Stimulated activated effector memory CD8-positive, alpha-beta T cell treated with anti-CD3 and anti-CD28 coated beads, Interleukin-12 subunit alpha, Interleukin-12 subunit beta, amount 100 ng/mL, for 72 hours (primary cell): ENCODE results near the gene CAMSAP1.

ENCODE experiments used
- ATAC-seq: fragments of 150-1000 bp; cut with Tn5 transposase; 2 replicates; pipeline ENCODE4 v1.10.0; 2021
- DNase-seq, 2 donors: peaks; one replicate each; pipeline ENCODE4 v3.0.0; 2021 to 2022; ENCODE audit warnings: low spot score in 2 of 2
- H3K27ac Mint-ChIP-seq: one replicate; pipeline ENCODE4 v1.8.0; 2022; ENCODE audit warnings: mild to moderate bottlenecking, mixed read lengths
- H3K36me3 Mint-ChIP-seq: one replicate; pipeline ENCODE4 v1.8.0; 2022; ENCODE audit warnings: mild to moderate bottlenecking, mixed read lengths
- H3K4me1 Mint-ChIP-seq: one replicate; pipeline ENCODE4 v1.8.0; 2022; ENCODE audit warnings: mixed read lengths
- H3K4me3 Mint-ChIP-seq: one replicate; pipeline ENCODE4 v1.8.0; 2022; ENCODE audit warnings: mild to moderate bottlenecking, mixed read lengths
- H3K9me3 Mint-ChIP-seq: one replicate; pipeline ENCODE4 v1.8.0; 2022; ENCODE audit warnings: mixed read lengths

CAMSAP1 gene

DNA sequence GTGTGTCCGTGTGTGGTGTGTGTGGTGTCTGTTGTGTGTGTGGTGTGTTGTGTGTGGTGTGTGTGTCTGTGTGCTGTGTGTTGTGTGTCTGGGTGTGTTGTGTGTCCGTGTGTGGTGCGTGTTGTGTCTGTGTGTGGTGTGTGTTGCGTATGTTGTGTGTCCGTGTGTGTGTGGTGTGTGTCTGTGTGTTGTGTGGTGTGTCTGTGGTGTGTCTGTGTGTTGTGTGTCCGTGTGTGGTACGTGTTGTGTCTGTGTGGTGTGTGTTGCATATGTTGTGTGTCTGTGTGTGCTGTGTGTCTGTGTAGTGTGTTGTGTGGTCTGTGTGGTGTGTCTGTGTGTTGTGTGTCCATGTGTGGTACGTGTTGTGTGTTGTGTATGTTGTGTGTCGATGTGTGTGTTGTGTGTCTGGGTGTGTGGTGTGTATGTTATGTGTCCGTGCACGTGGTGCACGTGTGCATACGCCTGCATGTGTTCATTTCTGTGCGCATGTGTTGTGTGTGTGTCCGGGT, 133.1 kb downstream of the CAMSAP1 start:
- DNase-seq (no peak), ATAC-seq (no peak)
- no peak overlapping the region for H3K27ac Mint-ChIP-seq
- peaks cover 6% of the 10 kb centered on the region for H3K4me1 Mint-ChIP-seq
- H3K9me3 Mint-ChIP-seq: no peaks in the 10 kb centered on the region
- H3K36me3 Mint-ChIP-seq: no peaks in the 10 kb centered on the region
- no peak overlapping the region for H3K4me3 Mint-ChIP-seq

DNA sequence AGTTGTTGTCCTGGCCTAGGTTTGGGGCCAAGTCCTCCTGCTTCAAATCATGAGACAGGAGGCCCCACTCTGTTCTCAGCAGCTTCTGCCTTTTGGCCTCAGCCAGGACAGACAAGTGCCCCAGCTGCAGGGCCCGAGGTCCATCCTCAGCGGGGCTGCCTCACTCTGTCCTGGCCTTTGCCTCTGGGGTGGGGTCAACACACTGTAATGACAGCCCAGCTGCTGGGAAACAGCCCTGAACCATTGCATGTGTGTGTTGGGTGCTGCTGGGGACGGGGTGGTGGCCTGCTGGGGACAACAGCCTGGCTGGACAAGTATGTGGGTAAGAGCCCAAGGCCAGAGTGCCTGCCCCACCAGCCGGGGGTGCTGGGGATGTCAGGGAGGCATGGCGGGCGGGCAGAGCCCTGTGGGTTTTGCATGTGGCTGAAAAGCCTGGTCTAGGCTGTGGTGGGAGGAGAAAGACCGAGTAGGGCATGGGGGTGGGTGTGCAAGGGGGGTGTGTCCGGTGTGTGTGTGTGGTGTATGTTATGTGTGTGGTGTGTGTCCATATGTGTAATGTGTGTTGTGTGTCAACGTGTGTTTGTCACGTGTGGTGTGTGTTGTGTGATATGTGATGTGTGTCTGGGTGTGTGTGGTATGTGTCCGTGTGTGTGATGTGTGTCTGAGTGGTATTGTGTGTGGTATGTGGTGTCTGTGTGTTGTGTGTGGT, 133.7 kb downstream of the CAMSAP1 start:
- Mint-ChIP-seq H3K4me1 (peaks cover 6% of the 10 kb centered on the region), H3K4me3 (no peak overlapping the region)

DNA sequence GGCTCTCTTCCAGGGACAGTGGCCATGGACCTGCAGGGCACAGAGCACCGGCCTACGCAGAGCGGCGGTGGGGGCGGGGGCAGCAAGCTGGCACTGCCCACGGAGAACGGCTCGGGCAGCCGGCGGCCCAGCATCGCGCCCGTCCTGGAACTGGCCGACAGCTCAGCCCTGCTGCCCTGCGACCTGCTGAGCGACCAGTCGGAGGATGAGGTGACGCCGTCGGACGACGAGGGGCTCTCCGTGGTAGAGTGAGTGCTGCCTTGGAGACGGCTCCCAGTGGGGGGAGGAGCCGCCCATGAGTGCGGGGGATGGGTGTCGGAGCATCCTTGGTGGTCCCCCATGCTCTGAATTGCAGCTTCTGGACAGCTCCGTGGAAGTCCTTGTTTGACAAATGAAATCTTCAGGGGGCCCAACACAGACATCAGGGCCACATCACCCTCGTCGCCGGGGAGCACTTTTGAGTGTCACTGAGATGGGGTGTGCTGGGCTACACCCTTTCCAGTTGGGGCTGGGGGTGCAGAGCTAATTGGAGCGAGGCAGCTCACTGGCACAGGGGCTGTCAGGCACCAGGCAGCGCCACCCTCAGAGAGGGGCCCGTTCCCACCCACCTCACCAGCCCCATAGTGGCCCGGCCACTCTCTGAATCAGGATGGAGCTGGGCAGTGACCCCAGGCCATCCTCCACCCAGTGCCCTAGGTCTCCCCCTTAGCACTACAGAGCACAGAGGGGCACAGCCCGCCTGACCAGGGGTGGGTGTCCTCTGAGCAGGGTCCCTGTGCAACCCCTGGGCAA, 134.4 kb downstream of the CAMSAP1 start:
- H3K9me3 Mint-ChIP-seq: no peaks in the 10 kb centered on the region
- no peaks in the 10 kb centered on the region for H3K36me3 Mint-ChIP-seq
- no peak for ATAC-seq
- H3K4me1 Mint-ChIP-seq: peaks cover 3% of the 10 kb centered on the region
- H3K27ac Mint-ChIP-seq: no peak overlapping the region
- no peak for DNase-seq
- no peak overlapping the region for H3K4me3 Mint-ChIP-seq

More for the DNA sequence above, 133.7 kb downstream of the CAMSAP1 start:
- Mint-ChIP-seq H3K9me3 (no peaks in the 10 kb centered on the region), H3K36me3 (no peaks in the 10 kb centered on the region), H3K27ac (no peak overlapping the region)
- no peak for DNase-seq
- no peak for ATAC-seq

DNA sequence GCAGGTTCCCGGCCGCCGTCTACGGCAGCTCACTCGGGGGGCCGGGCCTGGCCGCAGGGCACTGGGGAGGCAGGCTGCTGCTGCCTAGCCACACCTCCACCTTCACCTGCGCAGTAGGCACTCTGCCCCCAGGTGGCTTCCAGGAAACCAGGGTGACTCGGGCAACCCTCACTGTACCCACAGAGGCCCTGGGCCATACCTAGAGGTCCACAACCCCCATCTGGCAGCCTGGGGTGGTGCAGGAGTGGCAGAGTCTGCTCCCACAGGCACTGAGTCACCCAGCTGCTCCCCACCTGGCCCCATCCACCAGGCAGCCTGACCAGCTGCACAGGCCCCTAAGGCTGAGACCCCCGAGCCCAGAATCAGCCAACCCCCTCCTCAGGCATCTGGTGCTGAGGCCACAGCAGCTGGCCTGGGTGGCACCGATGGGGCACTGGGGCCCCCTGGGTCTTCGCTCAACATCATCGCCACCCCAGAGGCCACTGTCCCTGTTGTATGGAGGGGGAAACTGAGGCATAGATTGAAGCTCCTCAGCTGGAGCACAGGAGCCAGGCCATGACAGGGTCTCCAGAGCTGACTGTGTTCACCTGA, 135.2 kb downstream of the CAMSAP1 start:
- DNase-seq: no peak
- H3K4me3 Mint-ChIP-seq: no peak overlapping the region
- H3K9me3 Mint-ChIP-seq: no peaks in the 10 kb centered on the region
- no peaks in the 10 kb centered on the region for H3K4me1 Mint-ChIP-seq
- H3K36me3 Mint-ChIP-seq: no peaks in the 10 kb centered on the region
- no peak for ATAC-seq
- H3K27ac Mint-ChIP-seq: no peak overlapping the region

DNA sequence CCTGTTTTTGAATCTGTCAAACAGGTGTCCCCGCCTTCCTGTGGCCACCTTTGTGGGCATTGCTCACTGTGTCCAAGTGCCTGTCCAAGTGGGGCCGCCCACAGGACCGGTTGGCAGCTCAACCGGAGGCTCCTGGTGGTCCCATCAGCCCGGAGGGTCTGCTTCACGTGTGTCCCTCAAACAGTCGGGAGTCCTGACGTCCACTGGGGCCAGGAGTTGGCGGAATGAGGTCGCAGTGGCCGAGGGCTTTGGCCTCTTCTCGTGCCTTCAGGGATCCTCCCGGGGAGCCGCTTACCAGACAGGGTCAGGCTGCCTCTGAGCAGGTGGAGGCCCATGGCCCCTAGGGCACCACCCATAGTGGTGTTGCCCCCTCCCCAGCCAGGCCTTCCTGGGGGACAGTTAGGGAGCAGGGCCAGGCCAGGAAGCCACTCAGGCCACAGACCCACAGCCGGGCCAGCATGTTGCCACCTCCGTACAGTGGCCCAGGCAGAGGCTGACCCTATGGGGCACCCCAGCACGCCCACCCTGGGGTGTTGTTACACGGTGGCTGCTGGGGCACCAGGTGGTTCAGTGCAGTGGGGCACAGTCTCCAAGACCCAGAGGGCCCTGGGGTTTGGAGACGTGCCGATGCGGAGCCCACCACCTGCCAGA, 135.8 kb downstream of the CAMSAP1 start:
- ATAC-seq (no peak), DNase-seq (no peak)
- Mint-ChIP-seq H3K27ac (no peak overlapping the region), H3K4me1 (no peaks in the 10 kb centered on the region), H3K36me3 (no peaks in the 10 kb centered on the region), H3K9me3 (no peaks in the 10 kb centered on the region), H3K4me3 (no peak overlapping the region)

DNA sequence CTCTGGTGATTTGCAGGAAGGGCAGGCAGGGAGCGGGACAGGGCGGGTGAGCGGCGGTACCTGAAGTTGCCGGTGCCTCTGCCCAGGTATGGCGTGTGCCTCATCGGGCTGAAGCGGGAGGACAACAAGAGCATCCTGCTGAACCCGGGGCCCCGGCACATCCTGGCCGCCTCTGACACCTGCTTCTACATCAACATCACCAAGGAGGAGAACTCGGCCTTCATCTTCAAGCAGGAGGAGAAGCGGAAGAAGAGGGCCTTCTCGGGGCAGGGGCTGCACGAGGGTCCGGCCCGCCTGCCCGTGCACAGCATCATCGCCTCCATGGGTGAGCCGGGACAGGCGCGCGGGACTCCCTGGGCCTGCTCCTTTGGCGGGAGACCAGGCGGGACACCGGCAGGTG, 136.6 kb downstream of the CAMSAP1 start:
- H3K4me1 Mint-ChIP-seq: no peaks in the 10 kb centered on the region
- no peaks in the 10 kb centered on the region for H3K9me3 Mint-ChIP-seq
- H3K36me3 Mint-ChIP-seq: no peaks in the 10 kb centered on the region
- ATAC-seq (no peak), DNase-seq (no peak)
- H3K4me3 Mint-ChIP-seq: no peak overlapping the region
- H3K27ac Mint-ChIP-seq: no peak overlapping the region

DNA sequence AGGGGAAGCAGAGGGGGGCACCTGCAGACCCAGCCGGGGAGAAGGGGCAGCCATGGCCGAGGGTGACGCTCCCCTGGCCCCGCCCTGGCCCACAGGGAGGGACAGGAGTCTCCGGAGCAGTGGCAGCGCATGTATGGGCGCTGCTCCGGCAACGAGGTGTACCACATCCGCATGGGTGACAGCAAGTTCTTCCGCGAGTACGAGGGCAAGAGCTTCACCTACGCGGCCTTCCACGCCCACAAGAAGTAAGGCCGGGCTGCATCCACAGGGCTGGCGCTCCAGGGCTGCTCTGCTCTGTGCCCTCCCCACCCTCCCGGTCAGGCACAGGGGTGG, 137.2 kb downstream of the CAMSAP1 start:
- no peak for DNase-seq
- no peaks in the 10 kb centered on the region for H3K36me3 Mint-ChIP-seq
- H3K4me3 Mint-ChIP-seq: no peak overlapping the region
- ATAC-seq: peak; percentile 53
- no peak overlapping the region for H3K27ac Mint-ChIP-seq
- no peaks in the 10 kb centered on the region for H3K4me1 Mint-ChIP-seq
- no peaks in the 10 kb centered on the region for H3K9me3 Mint-ChIP-seq

DNA sequence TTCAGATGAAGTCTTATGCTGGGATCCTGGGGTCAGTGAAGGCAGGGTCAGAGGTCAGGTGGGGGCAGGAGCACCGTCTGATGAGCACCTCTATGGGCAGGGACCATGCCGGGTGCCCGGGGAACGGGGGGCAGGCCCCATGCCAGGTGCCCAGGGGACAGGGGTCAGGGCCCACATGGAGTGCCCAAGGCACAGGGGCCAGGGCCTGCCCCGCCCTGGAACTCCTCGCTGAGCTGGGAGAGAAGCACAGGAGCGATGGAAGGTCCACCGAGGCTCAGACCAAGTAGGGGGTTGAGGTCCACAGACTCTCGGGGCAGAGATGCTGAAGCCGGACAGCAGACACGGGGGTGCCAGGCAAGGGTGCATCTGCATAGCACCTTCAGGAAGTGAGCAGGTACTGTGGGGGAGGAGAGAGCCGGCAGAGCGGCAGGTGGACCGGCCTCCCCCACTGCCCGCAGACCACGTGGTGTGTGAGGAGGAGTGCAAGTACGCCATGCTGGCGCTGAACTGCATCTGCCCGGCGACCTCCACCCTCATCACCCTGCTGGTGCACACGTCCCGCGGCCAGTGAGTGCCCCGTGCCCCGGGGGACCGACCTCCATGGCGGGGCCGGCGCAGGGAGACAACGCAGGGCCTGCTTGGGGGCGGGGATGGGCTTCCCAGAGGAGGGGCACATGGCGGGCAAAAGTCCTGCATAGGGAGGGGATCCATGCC, 137.7 kb downstream of the CAMSAP1 start:
- H3K4me1 Mint-ChIP-seq: no peaks in the 10 kb centered on the region
- H3K27ac Mint-ChIP-seq: no peak overlapping the region
- DNase-seq (no peak), ATAC-seq (no peak)
- no peak overlapping the region for H3K4me3 Mint-ChIP-seq
- H3K9me3 Mint-ChIP-seq: no peaks in the 10 kb centered on the region
- H3K36me3 Mint-ChIP-seq: no peaks in the 10 kb centered on the region

DNA sequence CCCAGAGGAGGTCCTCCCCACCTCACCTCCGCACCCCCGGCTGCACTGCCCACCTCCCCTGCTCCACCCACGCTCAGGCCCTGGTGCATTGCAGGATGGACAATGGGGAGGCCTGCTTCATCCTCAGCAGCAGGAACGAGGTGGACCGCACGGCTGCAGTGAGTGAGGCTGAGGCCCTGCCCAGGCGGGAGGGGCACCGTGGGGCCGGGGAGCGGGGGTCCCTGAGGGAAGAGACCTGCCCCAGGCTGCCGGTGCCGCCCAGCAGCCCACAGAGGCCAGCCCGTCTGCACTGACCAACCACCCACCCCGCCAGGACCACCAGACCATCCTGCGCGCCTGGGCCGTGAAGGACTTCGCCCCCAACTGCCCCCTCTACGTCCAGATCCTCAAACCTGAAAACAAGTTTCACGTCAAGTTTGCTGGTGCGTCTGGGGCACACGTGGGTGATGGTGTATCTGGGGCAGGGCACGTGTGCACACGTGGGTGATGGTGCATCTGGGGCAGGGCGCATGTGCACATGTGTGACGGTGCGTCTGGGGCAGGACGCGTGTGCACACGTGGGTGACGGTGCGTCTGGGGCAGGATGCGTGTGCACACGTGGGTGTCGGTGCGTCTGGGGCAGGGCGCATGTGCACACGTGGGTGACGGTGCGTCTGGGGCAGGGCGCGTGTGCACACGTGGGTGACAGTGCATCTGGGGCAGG, 138.7 kb downstream of the CAMSAP1 start:
- ATAC-seq (no peak), DNase-seq (no peak)
- Mint-ChIP-seq H3K9me3 (no peaks in the 10 kb centered on the region), H3K36me3 (no peaks in the 10 kb centered on the region), H3K27ac (no peak overlapping the region), H3K4me1 (no peaks in the 10 kb centered on the region), H3K4me3 (no peak overlapping the region)

DNA sequence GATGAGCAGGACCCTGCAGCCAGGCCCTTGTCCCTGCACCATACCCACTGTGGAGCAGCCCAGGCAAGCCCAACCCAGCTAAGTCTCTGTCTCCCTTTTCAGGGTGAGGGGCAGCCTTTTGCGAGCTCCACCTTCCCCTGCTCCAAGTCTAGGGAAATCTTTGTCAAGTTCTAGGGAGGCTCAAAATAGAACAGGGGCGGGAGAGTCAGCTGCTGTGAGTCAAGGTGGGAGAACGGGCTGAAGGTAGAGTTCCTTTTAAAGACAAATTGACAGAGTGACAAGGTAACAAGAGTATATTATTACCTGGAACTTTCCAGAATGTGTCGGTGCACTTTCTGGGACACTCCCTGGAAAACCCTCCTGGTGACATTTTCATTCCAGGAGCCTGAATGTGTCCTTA, 140.6 kb downstream of the CAMSAP1 start:
- H3K27ac Mint-ChIP-seq: no peak overlapping the region
- H3K4me1 Mint-ChIP-seq: no peaks in the 10 kb centered on the region
- H3K9me3 Mint-ChIP-seq: no peaks in the 10 kb centered on the region
- H3K36me3 Mint-ChIP-seq: no peaks in the 10 kb centered on the region
- DNase-seq (no peak), ATAC-seq (no peak)
- no peak overlapping the region for H3K4me3 Mint-ChIP-seq

DNA sequence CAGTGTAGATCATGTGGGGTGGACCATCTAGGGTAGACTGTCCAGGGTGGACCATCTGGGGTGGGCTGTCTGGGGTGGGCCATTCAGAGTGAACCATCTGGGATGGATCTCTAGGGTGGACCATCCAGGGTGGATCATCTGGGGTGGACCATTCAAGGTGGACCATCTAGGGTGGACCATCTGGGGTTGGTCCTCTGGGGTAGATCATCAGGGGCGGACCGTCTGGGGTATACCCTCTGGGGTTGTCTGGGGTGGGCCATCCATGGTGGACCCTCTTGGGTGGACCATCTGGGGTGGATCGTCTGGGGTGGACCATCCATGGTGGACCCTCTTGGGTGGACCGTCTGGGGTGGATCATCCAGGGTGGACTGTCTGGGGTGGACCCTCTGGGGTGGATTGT, 141.1 kb downstream of the CAMSAP1 start:
- Mint-ChIP-seq H3K4me1 (no peaks in the 10 kb centered on the region), H3K36me3 (no peaks in the 10 kb centered on the region), H3K9me3 (no peaks in the 10 kb centered on the region), H3K27ac (no peak overlapping the region), H3K4me3 (no peak overlapping the region)
- DNase-seq (no peak), ATAC-seq (no peak)

DNA sequence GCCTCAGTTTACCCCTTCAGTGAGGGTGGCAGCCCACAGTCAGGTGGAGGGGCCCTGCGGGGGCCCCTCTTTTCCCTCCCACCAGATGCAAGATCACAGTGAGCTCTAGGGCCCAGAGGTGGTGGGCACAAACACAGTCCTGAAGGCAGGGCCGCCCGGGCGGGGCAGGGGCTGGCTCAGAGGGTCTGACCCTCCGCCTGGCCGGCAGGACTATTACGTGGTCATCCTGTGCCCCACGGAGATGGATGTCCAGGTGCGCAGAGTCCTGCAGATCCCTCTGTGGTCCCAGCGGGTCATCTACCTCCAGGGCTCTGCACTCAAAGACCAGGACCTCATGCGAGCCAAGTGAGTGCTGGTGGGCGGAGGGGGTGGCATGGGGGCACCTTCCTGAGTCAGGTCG, 141.9 kb downstream of the CAMSAP1 start:
- Mint-ChIP-seq H3K27ac (no peak overlapping the region), H3K36me3 (no peaks in the 10 kb centered on the region), H3K4me1 (no peaks in the 10 kb centered on the region), H3K4me3 (no peak overlapping the region), H3K9me3 (no peaks in the 10 kb centered on the region)
- ATAC-seq: no peak
- DNase-seq: no peak

DNA sequence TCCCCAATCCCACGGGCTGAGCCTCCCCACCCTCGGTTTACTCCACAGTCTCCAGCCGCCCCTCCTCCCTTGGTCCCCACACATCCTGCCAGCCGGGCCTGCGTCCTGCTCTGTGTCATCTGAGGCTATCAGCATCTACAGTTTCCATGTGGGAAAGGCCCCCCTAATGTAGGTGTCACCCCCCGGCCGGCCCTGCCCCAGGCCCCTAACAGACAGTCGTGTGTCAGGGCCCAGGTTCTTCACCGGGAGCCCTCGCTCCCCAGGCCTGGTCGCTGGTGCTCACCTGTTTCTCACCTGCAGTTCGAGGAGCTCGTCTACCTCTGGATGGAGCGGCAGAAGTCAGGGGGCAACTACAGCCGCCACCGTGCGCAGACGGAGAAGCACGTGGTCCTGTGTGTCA, 142.6 kb downstream of the CAMSAP1 start:
- Mint-ChIP-seq H3K4me3 (no peak overlapping the region), H3K27ac (no peak overlapping the region), H3K36me3 (no peaks in the 10 kb centered on the region), H3K9me3 (no peaks in the 10 kb centered on the region), H3K4me1 (no peaks in the 10 kb centered on the region)
- DNase-seq (no peak), ATAC-seq (no peak)

DNA sequence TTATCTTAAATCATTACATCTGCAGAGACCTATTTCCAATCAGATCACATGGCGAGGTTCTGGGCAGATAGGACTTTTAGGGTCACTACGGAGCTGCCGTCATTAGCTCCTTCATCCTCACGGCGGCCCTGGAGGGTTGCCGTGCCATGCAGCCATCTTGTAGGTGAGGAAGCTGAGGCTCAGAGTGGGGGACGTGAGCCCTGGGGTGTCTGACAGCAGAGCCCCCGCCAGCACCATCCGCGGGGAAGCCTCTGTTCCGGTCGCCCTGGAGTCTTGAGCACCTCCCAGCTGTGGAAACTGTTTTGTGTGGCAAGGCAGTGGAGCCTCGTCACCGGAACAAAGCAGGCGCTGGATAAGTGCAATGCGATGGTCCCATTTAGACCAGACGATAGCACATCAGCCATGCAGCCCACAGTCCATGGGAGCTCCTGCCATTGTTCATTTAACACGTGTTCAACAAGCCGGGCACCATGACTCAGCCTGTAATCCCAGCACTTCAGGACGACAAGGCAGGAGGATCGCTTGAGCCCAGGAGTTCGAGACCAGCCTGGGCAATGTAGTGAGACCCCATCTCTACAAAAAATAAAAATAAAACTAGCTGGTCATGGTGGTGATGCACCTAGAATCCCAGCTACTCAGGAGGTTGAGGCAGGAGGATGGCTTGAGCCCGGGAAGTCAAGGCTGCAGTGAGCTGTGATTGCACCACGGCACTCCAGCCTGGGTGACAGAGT, 143.5 kb downstream of the CAMSAP1 start:
- Mint-ChIP-seq H3K4me3 (no peak overlapping the region), H3K9me3 (no peaks in the 10 kb centered on the region), H3K27ac (no peak overlapping the region), H3K36me3 (no peaks in the 10 kb centered on the region), H3K4me1 (no peaks in the 10 kb centered on the region)
- ATAC-seq (no peak), DNase-seq (no peak)
